NB4 (cell line): Measurements from ENCODE around the gene RINT1.

Experiments
- DNase-seq: peaks from one replicate; pipeline ENCODE4 v3.0.0; 2010; ENCODE audit warnings: low read depth
- H3K4me3 ChIP-seq: one replicate; pipeline ENCODE4 v1.5.1; 2011; ENCODE audit warnings: mild to moderate bottlenecking, low read depth, low read length, moderate library complexity
- MAX ChIP-seq: IDR thresholded peaks from 2 replicates; pipeline ENCODE4 v1.6.1; 2011; ENCODE audit warnings: low read depth, low read length
- MYC ChIP-seq: IDR thresholded peaks from 2 replicates; pipeline ENCODE4 v1.6.1; 2011; ENCODE audit warnings: low read depth, low read length
- POLR2A ChIP-seq: IDR thresholded peaks from 2 replicates; pipeline ENCODE4 v1.6.1; 2011; ENCODE audit warnings: mild to moderate bottlenecking; ENCODE audit not compliant: insufficient read length; ENCODE audit errors: extremely low read depth
- TF ChIP-seq, protein P1 (sequence below): IDR thresholded peaks from one replicate; pipeline ENCODE4 v1.5.1; 2012; ENCODE audit warnings: low read depth, low read length

RINT1 gene

DNA sequence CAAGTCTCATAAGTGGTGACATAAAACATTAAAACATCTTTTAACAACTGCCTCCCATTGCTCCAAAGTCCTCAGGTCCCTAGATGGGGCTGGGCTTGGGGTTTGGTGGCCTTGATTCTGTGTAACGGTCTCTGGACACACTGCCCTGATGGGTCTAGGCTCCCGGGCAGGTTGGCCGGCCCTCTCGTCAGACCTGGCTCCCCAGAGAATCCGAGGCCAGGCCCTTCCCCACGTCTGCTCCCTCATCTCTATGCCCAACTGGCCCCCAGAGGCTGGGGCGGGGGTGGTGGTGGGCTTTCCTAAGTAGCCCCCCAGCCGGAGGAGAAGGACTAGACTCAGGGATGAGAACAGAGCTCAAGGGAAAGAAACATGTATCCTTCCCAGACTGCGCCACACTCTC, 80.8 kb downstream of the RINT1 start:
- TF ChIP-seq POLR2A (no peak), MYC (no peak), MAX (no peak)
- TF ChIP-seq, protein P1, sequence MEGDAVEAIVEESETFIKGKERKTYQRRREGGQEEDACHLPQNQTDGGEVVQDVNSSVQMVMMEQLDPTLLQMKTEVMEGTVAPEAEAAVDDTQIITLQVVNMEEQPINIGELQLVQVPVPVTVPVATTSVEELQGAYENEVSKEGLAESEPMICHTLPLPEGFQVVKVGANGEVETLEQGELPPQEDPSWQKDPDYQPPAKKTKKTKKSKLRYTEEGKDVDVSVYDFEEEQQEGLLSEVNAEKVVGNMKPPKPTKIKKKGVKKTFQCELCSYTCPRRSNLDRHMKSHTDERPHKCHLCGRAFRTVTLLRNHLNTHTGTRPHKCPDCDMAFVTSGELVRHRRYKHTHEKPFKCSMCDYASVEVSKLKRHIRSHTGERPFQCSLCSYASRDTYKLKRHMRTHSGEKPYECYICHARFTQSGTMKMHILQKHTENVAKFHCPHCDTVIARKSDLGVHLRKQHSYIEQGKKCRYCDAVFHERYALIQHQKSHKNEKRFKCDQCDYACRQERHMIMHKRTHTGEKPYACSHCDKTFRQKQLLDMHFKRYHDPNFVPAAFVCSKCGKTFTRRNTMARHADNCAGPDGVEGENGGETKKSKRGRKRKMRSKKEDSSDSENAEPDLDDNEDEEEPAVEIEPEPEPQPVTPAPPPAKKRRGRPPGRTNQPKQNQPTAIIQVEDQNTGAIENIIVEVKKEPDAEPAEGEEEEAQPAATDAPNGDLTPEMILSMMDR: no peak
- no peak for DNase-seq
- no peak overlapping the region for H3K4me3 ChIP-seq

- TF ChIP-seq MAX: no peak
- TF ChIP-seq, protein P1: no peak
- TF ChIP-seq POLR2A: no peak
- no peak for TF ChIP-seq MYC
- no peak overlapping the region for H3K4me3 ChIP-seq
- DNase-seq: no peak
Observed at GRCh38 chr7:105613611-105614330, 81.8 kb downstream of the RINT1 start.

DNA sequence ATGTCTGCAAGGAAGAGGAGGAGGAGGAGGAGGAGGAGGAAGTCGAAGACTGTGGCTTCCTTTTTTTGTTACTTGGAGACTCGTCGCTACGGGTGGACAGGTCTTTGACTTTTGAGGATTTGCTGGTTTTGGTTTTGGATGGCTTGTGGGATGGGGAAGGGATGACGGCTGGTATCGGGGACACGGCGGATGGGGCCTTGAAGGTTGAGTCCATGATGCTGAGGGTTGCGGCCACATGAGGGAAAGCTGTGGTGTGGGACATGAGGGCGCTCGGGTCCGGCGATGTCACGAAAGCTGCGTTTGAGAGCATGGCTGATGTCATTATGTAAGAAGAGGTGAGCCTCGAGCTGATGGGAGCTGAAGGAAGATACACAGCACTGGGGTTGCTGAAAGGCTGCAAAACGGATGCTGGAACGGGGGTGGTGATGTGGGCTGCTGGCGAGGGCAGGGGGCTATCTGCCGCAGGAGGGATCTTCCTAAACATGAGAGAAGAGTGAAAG, 82.4 kb downstream of the RINT1 start:
- H3K4me3 ChIP-seq: no peak overlapping the region
- TF ChIP-seq, protein P1: no peak
- TF ChIP-seq MAX (no peak), POLR2A (no peak), MYC (no peak)
- DNase-seq: no peak
